NK-92 (cell line): ENCODE data around the gene CCL2.
"Not testable (repeated sequence)": the region's sequence is repeated elsewhere in the genome, so short reads cannot be mapped to it uniquely, and the experiment has no call there.

Source experiments
- DNase-seq: peaks from one replicate; lab custom pipeline; 2025; ENCODE audit not compliant: unreplicated experiment; lab: John Stamatoyannopoulos, UW

Gene CCL2

DNA sequence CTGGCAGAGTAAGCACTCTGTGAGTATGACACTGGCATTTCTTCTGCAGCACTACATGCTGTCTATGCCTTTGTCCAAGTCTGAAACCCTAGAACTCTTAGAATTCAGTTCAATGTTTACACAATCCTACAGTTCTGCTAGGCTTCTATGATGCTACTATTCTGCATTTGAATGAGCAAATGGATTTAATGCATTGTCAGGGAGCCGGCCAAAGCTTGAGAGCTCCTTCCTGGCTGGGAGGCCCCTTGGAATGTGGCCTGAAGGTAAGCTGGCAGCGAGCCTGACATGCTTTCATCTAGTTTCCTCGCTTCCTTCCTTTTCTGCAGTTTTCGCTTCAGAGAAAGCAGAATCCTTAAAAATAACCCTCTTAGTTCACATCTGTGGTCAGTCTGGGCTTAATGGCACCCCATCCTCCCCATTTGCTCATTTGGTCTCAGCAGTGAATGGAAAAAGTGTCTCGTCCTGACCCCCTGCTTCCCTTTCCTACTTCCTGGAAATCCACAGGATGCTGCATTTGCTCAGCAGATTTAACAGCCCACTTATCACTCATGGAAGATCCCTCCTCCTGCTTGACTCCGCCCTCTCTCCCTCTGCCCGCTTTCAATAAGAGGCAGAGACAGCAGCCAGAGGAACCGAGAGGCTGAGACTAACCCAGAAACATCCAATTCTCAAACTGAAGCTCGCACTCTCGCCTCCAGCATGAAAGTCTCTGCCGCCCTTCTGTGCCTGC lies at the start of gene CCL2:
CCL2 (plus strand) TSS at position 635 of the 730 bp plus-strand sequence; CDS start at position 700, 65 bp downstream.
- DNase-seq: no peak

- DNase-seq: no peak
These were observed 49.7 kb upstream of the CCL2 start for GRCh38 chr17:34205401-34205800.

DNA sequence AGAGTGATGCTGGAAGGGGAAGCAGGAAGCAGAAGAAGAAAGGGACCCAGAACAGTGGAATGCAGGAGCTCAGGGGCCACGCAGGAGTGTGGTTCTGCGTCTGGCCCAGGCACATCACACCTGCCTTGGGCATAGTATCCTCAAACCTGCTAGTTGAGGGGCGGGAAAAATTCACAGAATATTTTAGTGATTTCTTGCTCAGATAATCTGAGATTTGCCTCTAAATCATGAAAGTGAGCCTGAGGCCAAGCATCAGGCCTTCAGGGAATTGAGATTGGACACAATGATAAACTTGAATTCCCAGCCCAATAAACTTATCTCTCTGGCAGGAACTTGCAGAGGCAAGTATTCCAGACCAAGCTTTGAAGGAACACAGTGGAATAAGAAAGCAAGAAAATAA lies 48.5 kb upstream of the CCL2 start:
- DNase-seq: no peak

DNA sequence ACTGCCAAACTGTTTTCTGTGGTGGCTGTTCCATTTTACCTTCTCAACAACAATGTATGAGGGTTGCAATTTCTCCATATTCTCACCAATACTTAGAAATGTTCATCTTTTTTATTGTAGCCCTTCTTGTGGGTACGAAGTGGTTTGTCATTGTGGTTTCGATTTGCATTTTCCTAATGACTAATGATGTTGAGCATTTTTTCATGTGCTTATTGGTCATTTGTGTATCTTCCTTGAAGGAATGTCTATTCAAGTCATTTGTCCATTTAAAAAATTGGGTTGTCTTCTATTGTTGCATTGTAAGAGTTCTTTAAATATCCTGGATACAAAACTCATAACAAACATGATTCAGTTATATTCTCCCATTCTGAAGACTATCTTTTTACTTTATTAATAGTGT lies 47.5 kb upstream of the CCL2 start:
- DNase-seq: no peak

GRCh38 chr17:34218748-34219147 lies 36.3 kb upstream of the CCL2 start:
- no peak for DNase-seq

- DNase-seq: no peak
These were observed 35.7 kb upstream of the CCL2 start for GRCh38 chr17:34219405-34219804.

DNA sequence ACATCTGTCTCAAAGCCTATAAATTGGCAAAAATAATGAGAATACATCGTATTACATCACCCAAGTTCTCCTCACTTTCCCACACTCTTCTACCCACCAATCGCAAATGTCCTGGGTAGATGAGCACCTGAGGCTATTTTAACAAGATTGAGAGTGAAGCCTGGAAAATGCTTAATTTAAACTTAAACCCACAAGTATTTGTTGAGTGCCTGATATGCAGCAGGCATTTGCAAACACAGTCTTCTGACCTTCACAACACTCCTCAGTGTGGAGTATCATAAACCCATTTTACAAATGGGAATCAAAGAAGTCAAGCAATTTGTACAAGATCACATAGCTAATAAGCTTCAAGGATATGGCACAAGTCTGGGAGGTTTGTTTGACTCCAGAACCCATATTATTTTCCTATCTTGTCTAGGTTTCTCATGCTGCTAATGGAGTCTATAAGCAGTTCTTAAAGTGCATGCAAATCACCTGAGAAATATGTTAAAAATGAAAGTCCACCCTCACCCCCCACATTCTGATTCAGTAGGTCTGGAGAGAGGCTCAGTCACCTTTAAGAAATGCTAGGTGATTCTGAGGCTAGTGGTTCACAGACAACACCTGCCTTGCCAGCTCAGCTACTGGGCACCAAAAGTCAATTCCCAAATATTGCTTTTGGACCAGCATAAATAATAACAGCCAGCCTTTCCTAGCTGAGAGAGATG lies 34.9 kb upstream of the CCL2 start:
- no peak for DNase-seq

DNA sequence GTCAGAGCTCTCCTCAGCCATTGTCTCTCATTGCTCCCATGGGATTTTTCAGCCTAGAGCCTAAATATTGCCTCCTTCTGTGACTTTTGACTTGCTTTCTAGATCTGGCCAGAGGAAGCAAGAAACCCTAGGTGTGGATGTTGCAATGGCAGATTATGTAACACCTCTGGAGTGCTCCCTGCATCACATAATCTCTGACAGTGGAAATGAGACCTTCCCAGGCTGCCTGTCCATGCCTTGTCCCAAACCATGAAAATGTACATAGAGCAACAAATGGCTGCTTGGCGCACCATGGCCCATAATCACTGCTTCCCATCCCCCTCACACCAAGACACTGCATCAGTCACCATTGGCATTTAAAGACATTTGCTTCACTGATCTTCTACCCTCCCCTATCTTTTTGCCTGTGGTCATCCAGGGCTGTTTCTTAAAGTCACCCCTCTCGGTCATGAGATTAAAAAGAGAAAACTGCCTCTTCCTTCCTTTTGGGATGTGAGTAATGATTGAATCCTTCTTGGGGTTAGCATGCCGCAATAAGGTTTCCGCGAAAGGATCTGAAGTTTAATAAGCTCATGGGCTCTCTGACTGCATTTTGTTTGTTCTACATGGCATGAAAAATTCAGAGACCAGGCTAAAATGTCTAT lies 34.2 kb upstream of the CCL2 start:
- no peak for DNase-seq

DNA sequence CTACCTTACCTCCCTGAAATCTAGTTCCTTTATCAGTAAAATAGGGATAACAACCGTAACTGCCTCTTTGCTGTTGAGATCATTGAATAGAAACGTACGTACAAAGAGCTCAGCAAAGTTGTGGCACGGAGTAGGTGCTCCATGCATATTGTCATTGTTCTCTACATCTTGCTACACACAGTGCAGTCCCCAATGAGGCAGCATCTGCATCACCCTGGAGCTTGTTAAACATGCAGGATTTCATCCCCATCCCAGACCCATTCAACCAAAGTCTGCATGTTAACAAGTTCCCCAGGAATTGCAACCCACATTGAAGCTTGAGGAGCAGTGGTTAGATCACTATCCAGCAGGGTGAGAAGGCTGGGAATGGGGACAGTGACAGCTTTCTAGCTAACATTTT lies 33.7 kb upstream of the CCL2 start:
- DNase-seq: no peak

DNA sequence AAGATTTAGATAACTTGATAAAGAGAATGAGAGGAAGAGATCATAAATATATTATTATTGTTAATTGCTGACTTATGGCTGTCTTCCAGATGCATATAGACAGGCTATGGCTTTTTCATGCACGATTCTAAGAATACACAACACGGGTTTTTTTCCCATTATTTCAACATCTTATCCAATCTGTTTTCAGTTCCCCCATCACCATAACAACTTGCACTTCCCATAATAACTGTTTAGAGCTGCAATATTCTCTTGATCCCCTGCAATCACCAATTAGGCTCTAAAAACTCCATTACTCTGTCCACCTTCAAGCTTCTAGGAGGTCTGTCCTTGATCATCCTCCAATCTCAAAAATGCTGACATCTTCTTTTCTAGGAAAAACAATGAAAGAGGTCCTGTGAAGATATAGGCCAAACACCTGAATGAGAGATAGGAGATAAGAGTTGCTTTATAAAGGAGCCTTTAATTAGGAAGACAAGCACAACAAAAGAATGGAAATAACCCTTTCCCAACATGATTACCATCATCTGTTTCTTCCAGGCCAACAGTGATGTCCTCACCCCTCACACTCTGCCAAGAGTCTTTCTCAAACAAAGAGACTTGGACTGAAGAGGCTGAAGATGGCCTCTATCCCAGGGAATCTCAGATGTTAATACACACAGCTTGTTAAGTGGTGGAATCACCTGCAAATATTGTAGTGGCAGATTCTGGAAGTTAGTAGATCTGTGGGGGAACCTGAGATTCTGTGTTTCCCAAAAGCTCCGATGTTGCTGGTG lies 32.2 kb upstream of the CCL2 start:
- no peak for DNase-seq

GRCh38 chr17:34225046-34225445 lies 30.0 kb upstream of the CCL2 start:
- DNase-seq: no peak

- no peak for DNase-seq
These were observed 28.9 kb upstream of the CCL2 start for GRCh38 chr17:34226011-34226743.

DNA sequence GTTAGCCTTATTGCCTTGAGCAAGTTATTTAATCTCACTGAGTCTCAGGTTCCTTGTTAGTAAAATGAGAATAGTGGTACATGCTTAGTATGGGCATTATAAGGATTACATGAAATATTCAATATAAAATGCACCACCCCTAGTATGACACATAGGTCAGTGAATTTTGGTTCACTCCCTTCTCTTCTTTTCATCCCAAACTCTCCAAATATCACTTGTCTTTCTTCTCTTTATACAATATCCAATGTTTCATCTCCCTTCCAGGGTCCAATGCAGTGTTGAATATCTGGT lies 28.4 kb upstream of the CCL2 start:
- no peak for DNase-seq

- DNase-seq: not testable (repeated sequence)
These were observed 27.8 kb upstream of the CCL2 start for GRCh38 chr17:34227293-34227692.

DNA sequence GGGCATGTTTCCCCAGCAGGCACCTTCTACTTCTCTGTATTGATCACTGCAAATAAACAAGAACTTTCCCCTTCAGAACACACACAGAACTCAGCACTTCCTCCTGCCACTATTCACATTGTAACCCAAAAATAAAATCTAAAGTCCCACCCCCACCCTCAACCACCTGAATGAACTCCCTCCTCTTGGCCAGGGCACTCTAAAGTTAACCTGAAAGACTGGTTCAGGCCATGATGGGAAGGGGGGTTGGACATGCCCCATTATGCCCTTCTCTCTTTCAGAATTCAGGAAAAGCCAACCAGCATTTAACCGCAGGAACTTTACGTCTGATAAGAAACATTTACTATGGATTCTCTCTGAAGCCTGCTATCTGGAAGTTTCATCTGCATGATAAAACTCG lies 27.4 kb upstream of the CCL2 start:
- no peak for DNase-seq

DNA sequence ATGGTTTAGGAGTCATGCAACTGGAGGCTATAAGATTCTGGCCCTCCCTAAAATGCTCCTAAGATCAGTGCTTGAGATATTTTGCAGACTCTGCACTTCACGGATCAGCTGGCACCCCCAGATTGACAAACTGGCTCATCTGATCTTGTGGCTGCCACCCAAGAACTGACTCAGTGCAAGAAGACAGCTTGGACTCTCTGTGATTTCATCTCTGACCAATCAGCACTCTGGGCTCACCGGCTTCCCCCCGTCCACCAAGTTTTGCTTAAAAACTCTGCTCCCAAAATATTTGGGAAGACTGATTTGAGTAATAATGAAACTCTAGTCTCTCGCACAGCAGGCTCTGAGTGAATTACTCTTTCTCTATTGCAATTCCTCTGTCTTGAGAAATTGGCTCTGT lies 26.3 kb upstream of the CCL2 start:
- DNase-seq: no peak

DNA sequence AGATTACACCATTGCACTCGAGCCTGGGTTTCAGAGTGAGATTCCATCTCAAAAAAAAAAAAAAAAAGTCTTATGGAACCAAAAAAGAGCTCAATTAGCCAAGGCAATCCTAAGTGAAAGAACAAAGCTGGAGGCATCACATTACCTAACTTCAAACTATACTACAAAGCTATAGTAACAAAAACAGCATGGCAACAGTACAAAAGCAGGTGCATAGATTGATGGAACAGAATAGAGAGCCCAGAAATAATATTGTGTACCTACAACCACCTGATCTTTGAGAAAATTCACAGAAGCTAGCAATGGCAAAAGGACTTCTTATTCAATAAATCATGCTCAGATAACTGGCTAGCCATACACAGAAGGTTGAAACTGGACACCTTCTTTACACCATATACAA lies 24.7 kb upstream of the CCL2 start:
- no peak for DNase-seq

- no peak for DNase-seq
These were observed 20.5 kb upstream of the CCL2 start for GRCh38 chr17:34234616-34235015.

DNA sequence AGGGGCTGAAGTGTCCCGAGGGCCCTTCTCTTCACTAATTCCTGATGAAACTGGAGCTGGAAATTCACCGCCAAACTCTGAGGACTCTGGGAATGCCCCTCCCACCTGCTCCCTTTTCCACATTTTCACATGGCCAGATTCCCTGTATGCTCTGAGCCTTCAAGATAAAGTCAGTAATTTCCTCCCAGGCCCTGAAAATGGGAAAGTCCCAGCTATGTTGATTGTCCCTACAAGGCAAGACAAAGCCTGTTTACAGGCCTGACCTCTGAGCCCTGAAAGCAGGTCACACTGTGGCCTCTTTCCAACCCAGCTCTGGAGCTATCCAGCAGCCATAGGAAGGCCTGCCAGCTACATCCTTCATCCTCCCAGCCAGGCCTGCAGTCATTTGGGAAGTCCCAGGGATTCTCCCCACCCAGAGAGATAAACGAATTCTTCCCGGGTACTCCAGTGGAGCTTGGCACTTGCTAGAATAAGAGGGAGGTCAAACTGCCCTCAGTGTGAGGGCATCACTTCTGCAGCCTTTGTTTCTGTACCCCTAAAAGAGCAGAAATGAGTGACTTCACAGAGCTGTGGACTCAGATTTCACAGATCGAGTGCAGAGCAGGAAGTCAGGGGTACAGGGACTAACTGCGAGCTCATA lies 19.6 kb upstream of the CCL2 start:
- DNase-seq: no peak

GRCh38 chr17:34236281-34236892 lies 18.7 kb upstream of the CCL2 start:
- DNase-seq: no peak
